CD4-positive, alpha-beta memory T cell (primary cell): ENCODE measurements around the gene NEAT1. TPM values are rescaled to one million over a fixed set of nuclear protein-coding genes. Genes with fewer than 3 reads are reported as not detected.
"Not testable (repeated sequence)": the region's sequence is repeated elsewhere in the genome, so short reads cannot be mapped to it uniquely, and the experiment has no call there.

Experiments used
- CTCF ChIA-PET: fragments of 350-600 bp; sonication (Branson Sonifier 250); formaldehyde crosslinking; loops from one replicate; lab custom pipeline; 2021; ENCODE audit warnings: inconsistent platforms; ENCODE audit not compliant: partially characterized antibody; lab: Charles Lee
- POLR2A ChIA-PET: fragments of 350-600 bp; sonication (Branson Sonifier 250); formaldehyde crosslinking; loops from one replicate; lab custom pipeline; 2021; ENCODE audit not compliant: partially characterized antibody; lab: Charles Lee
- DNase-seq, 5 donors: peaks; one replicate each; pipeline versions ENCODE4 v3.0.0 to v3.0.0-alpha.2; 2020 to 2022; ENCODE audit warnings: mixed read lengths in 1 of 5
- H3K27ac ChIP-seq: one replicate; pipeline ENCODE4 v1.7.0; 2013; ENCODE audit warnings: low read depth, low read length
- H3K27me3 ChIP-seq: 2 replicates; pipeline ENCODE4 v1.7.0; 2013; ENCODE audit warnings: mild to moderate bottlenecking, low read length, moderate library complexity; ENCODE audit not compliant: insufficient read depth
- H3K36me3 ChIP-seq: 2 replicates; pipeline ENCODE4 v1.7.0; 2013; ENCODE audit warnings: mild to moderate bottlenecking, low read length, moderate library complexity; ENCODE audit not compliant: insufficient read depth
- H3K4me1 ChIP-seq: 2 replicates; pipeline ENCODE4 v1.7.0; 2013; ENCODE audit warnings: mild to moderate bottlenecking, low read length, moderate library complexity; ENCODE audit not compliant: insufficient read depth
- H3K4me3 ChIP-seq, 2 donors: one replicate each; pipeline ENCODE4 v1.7.0; 2013; ENCODE audit warnings: low read length in 2 of 2, mild to moderate bottlenecking in 1 of 2
- H3K9me3 ChIP-seq, 2 donors: one replicate each; pipeline ENCODE4 v1.7.0; 2013; ENCODE audit warnings: low read length in 2 of 2, control low read depth in 1 of 2; ENCODE audit not compliant: control insufficient read depth in 1 of 2
- H3K27ac Mint-ChIP-seq, 7 donors: one replicate each; pipeline ENCODE4 v1.8.0; 2020 to 2021; ENCODE audit warnings: mixed read lengths in 7 of 7, mild to moderate bottlenecking in 6 of 7, inconsistent platforms in 3 of 7, moderate library complexity in 3 of 7
- H3K27me3 Mint-ChIP-seq, 2 donors: one replicate each; pipeline ENCODE4 v1.8.0; 2020 to 2021; ENCODE audit warnings: mixed read lengths in 2 of 2
- H3K36me3 Mint-ChIP-seq, 2 donors: one replicate each; pipeline ENCODE4 v1.8.0; 2020 to 2021; ENCODE audit warnings: mixed read lengths in 2 of 2, inconsistent platforms in 1 of 2, mild to moderate bottlenecking in 1 of 2
- H3K4me1 Mint-ChIP-seq, 4 donors: one replicate each; pipeline ENCODE4 v1.8.0; 2020 to 2021; ENCODE audit warnings: mixed read lengths in 4 of 4, mild to moderate bottlenecking in 1 of 4
- H3K4me3 Mint-ChIP-seq, 8 donors: one replicate each; pipeline ENCODE4 v1.8.0; 2020 to 2021; ENCODE audit warnings: mixed read lengths in 8 of 8, mild to moderate bottlenecking in 7 of 8, moderate library complexity in 6 of 8, inconsistent platforms in 3 of 8
- H3K9me3 Mint-ChIP-seq, 8 donors: one replicate each; pipeline ENCODE4 v1.8.0; 2020 to 2021; ENCODE audit warnings: mixed read lengths in 8 of 8, mild to moderate bottlenecking in 5 of 8, inconsistent platforms in 3 of 8, moderate library complexity in 1 of 8
- intact Hi-C: fragments of 100-400 bp; cut with micrococcal nuclease; formaldehyde crosslinking; loops from one replicate; pipeline ENCODE4 v1.15.1; 2023
- polyA plus RNA-seq, 2 donors: library from polyadenylated mRNA; unstranded; fragments of 300-500 nt; fragmentation: Illumina TruSeq; gene quantifications; one replicate each; pipeline ENCODE4 v1.2.3, GENCODE V29; 2021
- total RNA-seq, 2 experiments: library from RNA; stranded (reverse); gene quantifications; one replicate each; pipeline ENCODE4 v1.2.3, GENCODE V29; 2021

Gene NEAT1
- total and polyA plus RNA-seq, 4 experiments from 2014 or later = 2.3 to 687 (median 344) TPM

GRCh38 chr11:65471447-65471891, 48.9 kb downstream of the NEAT1 start:
- H3K27ac Mint-ChIP-seq = peak overlapping the region; percentile 88 to 99 (median 98)
- Histone ChIP-seq H3K27ac (peak overlapping the region; percentile 74), H3K36me3 (no peaks in the 10 kb centered on the region), H3K4me3 (peak overlapping the region in 1 of 2 donors; percentile 8), H3K27me3 (no peaks in the 10 kb centered on the region), H3K9me3 (no peaks in the 10 kb centered on the region), H3K4me1 (peaks cover 19% of the 10 kb centered on the region)
- H3K27me3 Mint-ChIP-seq = no peaks in the 10 kb centered on the region
- DNase-seq = no peak
- H3K4me1 Mint-ChIP-seq = peaks cover 13 to 28% (median 23%) of the 10 kb centered on the region in 4 donors
- intact Hi-C loops = no loop called here
- H3K9me3 Mint-ChIP-seq = no peaks in the 10 kb centered on the region
- POLR2A ChIA-PET = interaction anchor here (0.7 to 25.8 kb wide), 26 partner anchors 9 to 419 kb away, joined by 3 to 1536 read pairs (median 3); partner anchors contain the start of genes CCDC85B, DPF2, EHBP1L1 and MALAT1
- H3K36me3 Mint-ChIP-seq = no peaks in the 10 kb centered on the region
- CTCF ChIA-PET = interaction anchor here (0.7 to 8.2 kb wide), 16 partner anchors 8 to 157 kb away, joined by 3 to 88 read pairs (median 4); partner anchors contain the start of genes CDC42EP2 and MALAT1
- peak overlapping the region in 5 of 8 donors; percentile 70 to 85 (median 74) for H3K4me3 Mint-ChIP-seq

GRCh38 chr11:65472588-65473277, 50.1 kb downstream of the NEAT1 start:
- not testable (repeated sequence) for H3K36me3 Mint-ChIP-seq, DNase-seq, H3K27me3 ChIP-seq, H3K27me3 Mint-ChIP-seq, H3K36me3 ChIP-seq, H3K4me3 ChIP-seq, H3K9me3 ChIP-seq, H3K9me3 Mint-ChIP-seq
- intact Hi-C loops = loop anchor here (1.0 kb wide), 2 partner anchors 25 to 90 kb away; partner anchors contain the start of gene SLC25A45
- ChIA-PET POLR2A (interaction anchor here (0.9 to 25.8 kb wide), 14 partner anchors 8 to 418 kb away, joined by 3 to 1536 read pairs (median 5); partner anchors contain the start of genes CCDC85B, EHBP1L1, MALAT1 and NEAT1), CTCF (interaction anchor here (0.7 to 8.2 kb wide), 15 partner anchors 11 to 158 kb away, joined by 3 to 88 read pairs (median 5); partner anchors contain the start of genes CDC42EP2 and MALAT1)
- H3K4me3 Mint-ChIP-seq = peak overlapping the region in 7 of 8 donors; percentile 56 to 85 (median 74)
- H3K27ac ChIP-seq = peak overlapping the region; percentile 74
- H3K4me1 Mint-ChIP-seq = peaks cover 16 to 35% (median 28%) of the 10 kb centered on the region in 4 donors
- H3K4me1 ChIP-seq = peaks cover 25% of the 10 kb centered on the region
- peak overlapping the region; percentile 88 to 99 (median 98) for H3K27ac Mint-ChIP-seq

DNA sequence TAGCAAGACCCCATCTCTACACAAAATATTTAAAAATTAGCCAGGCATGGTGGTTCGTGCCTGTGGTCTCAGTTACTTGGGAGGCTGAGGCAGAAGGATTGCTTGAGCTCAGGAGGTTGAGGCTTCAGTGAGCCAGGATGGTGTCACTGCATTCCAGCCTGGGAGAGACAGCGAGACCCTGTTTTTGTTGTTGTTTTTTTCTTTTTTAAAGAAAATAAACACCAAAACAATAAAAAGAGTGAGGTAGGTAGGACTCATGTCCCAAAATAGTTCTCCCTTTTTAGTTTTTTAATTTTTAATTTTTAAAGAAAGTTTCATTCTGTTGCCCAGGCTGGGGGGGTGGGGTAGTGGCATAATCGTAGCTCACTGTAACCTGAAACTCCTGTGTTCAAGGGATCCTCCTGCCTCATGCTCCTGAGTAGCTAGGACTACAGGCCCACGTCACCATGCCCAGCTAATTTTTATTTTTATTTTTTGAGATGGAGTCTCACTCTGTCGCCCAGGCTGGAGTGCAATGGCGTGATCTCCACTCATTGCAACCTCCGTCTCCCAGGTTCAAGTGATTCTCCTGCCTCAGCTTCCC, 50.8 kb downstream of the NEAT1 start:
- no peaks in the 10 kb centered on the region for H3K9me3 ChIP-seq
- ChIA-PET CTCF (interaction anchor here (0.7 to 8.2 kb wide), 7 partner anchors 23 to 142 kb away, joined by 3 to 88 read pairs (median 14); partner anchors contain the start of gene MALAT1), POLR2A (interaction anchor here (24.3 to 25.8 kb wide), 2 partner anchors 27 to 53 kb away, joined by 679 to 1536 read pairs; partner anchors contain the start of genes MALAT1 and NEAT1)
- no peaks in the 10 kb centered on the region for H3K36me3 ChIP-seq
- H3K27ac ChIP-seq = peak overlapping the region; percentile 30
- no peaks in the 10 kb centered on the region for H3K27me3 ChIP-seq
- Mint-ChIP-seq H3K4me3 (no peak overlapping the region), H3K27ac (peak overlapping the region in 5 of 7 donors; percentile 51 to 91 (median 76)), H3K36me3 (peaks cover 0 to 4% of the 10 kb centered on the region in 2 donors), H3K4me1 (peaks cover 17 to 36% (median 29%) of the 10 kb centered on the region in 4 donors), H3K27me3 (no peaks in the 10 kb centered on the region), H3K9me3 (no peaks in the 10 kb centered on the region)
- DNase-seq = no peak
- H3K4me3 ChIP-seq = no peak overlapping the region
- intact Hi-C loops = no loop called here
- H3K4me1 ChIP-seq = peaks cover 26% of the 10 kb centered on the region

DNA sequence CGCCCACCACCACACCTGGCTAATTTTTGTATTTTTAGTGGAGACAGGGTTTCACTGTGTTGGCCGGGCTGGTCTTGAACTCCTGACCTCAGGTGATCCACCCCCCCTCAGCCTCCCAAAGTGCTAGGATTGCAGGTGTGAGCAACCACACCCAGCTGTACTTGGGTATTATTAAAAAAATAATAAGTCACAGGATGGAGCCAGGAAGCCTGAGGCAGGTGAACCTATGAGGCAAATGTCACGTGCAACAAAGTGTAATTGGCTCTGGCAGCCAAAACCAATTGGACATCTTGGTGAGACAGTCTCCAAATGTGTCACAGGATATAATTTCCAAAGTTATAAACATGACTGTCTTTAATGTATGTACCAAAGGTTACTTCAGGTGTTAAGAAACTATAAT, 52.3 kb downstream of the NEAT1 start:
- Histone ChIP-seq H3K27me3 (no peaks in the 10 kb centered on the region), H3K4me3 (no peak overlapping the region), H3K27ac (no peak overlapping the region), H3K36me3 (no peaks in the 10 kb centered on the region), H3K9me3 (no peaks in the 10 kb centered on the region), H3K4me1 (peaks cover 30% of the 10 kb centered on the region)
- H3K27ac Mint-ChIP-seq = peak overlapping the region; percentile 48 to 97 (median 63)
- no peaks in the 10 kb centered on the region for H3K9me3 Mint-ChIP-seq
- peaks cover 0 to 4% of the 10 kb centered on the region in 2 donors for H3K36me3 Mint-ChIP-seq
- no peaks in the 10 kb centered on the region for H3K27me3 Mint-ChIP-seq
- ChIA-PET CTCF (interaction anchor here (1.2 to 7.1 kb wide), 2 partner anchors 25 to 34 kb away, joined by 3 to 86 read pairs; partner anchors contain the start of gene MALAT1), POLR2A (interaction anchor here (0.6 to 25.8 kb wide), 4 partner anchors 11 to 54 kb away, joined by 3 to 1536 read pairs (median 341); partner anchors contain the start of genes MALAT1 and NEAT1)
- peaks cover 15 to 40% (median 28%) of the 10 kb centered on the region in 4 donors for H3K4me1 Mint-ChIP-seq
- peak overlapping the region in 3 of 8 donors; percentile 4 to 43 (median 21) for H3K4me3 Mint-ChIP-seq
- DNase-seq = no peak
- intact Hi-C loops = no loop called here

DNA sequence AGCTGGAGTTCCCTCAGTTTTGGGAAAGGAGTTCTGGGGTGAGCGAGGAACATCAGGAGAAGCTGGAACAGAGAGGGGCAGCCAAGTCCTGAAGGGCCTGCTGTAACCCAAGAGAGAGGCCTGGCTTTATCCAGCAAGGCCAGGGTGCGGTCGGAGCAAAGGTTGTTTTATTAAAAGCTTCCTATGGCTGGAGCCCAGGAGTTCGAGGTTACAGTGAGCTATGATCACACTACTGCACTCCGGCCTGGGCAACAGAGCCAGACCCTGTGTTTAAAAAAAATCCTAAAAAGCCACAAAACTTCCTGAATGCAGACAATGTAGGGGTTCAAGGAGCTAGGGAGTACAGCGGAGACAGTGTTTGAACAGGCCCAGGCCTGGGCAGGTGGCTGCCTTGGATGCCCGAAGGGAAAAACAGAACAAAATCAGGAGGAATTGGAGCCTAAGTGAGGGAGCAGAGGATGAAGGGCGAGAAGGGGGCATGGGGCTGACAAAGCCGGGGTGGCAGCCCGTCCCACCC, 54.1 kb downstream of the NEAT1 start:
- DNase-seq = peak in 1 of 5 donors; percentile 15
- intact Hi-C loops = loop anchor here (1.0 to 2.0 kb wide), 3 partner anchors 21 to 60 kb away; no protein-coding TSS in a partner anchor
- no peaks in the 10 kb centered on the region for H3K27me3 Mint-ChIP-seq

More for the DNA sequence above, 54.1 kb downstream of the NEAT1 start:
- peaks cover 0 to 4% of the 10 kb centered on the region in 2 donors for H3K36me3 Mint-ChIP-seq
- H3K27ac Mint-ChIP-seq = peak overlapping the region; percentile 92 to 100 (median 97)
- Histone ChIP-seq H3K27ac (peak overlapping the region; percentile 93), H3K9me3 (no peaks in the 10 kb centered on the region), H3K36me3 (no peaks in the 10 kb centered on the region), H3K27me3 (no peaks in the 10 kb centered on the region), H3K4me3 (peak overlapping the region; percentile 90 to 93), H3K4me1 (peaks cover 24% of the 10 kb centered on the region)
- ChIA-PET POLR2A (interaction anchor here (1.2 to 25.8 kb wide), 11 partner anchors 11 to 186 kb away, joined by 3 to 1536 read pairs (median 5); partner anchors contain the start of genes FRMD8, MALAT1, NEAT1 and RELA), CTCF (interaction anchor here (1.3 to 7.1 kb wide), 6 partner anchors 24 to 95 kb away, joined by 3 to 86 read pairs (median 10); partner anchors contain the start of genes MALAT1 and SLC25A45)
- peaks cover 15 to 33% (median 23%) of the 10 kb centered on the region in 4 donors for H3K4me1 Mint-ChIP-seq
- H3K9me3 Mint-ChIP-seq = no peaks in the 10 kb centered on the region
- H3K4me3 Mint-ChIP-seq = peak overlapping the region; percentile 95 to 100 (median 100)
